ENCODE results near the gene NRP2.

DNA sequence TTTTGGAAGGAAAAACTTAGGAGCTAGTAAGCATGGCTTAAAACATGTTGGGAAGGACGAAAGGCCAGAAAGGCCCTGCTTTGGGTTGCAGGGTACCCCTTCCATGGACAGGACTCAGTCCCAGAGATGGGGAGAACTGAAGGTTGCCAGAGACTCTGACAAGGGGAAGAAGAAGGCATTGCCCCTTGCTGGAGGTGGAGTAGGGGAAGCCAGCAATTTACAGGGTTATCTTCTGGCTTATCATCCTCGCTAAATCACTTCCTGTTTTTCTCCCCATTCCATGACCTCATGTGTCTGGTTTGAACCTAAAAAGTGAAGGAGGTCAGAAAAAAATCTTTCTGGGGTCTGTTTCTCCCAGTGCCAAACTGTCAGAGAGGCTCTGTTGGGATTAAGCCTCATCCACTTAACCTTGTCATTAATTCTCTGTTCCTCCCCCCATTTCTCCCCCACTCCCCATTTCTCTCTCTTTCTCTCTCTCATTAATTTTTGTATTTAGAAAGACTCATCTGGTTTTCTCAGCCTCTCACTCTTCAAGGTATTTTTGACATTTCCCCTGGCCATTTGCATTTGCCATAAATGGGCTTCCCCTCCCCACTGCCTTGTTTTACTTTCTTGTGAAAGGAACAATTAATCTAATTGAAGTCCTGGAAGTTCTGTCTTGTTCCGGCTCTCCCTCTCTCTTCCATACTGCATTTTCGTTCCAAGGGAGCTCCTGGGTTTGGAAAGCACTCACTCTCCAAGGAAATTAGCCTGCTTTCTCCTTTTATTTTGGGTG, 17.4 kb downstream of the NRP2 start:
- TF ChIP-seq, protein P1, sequence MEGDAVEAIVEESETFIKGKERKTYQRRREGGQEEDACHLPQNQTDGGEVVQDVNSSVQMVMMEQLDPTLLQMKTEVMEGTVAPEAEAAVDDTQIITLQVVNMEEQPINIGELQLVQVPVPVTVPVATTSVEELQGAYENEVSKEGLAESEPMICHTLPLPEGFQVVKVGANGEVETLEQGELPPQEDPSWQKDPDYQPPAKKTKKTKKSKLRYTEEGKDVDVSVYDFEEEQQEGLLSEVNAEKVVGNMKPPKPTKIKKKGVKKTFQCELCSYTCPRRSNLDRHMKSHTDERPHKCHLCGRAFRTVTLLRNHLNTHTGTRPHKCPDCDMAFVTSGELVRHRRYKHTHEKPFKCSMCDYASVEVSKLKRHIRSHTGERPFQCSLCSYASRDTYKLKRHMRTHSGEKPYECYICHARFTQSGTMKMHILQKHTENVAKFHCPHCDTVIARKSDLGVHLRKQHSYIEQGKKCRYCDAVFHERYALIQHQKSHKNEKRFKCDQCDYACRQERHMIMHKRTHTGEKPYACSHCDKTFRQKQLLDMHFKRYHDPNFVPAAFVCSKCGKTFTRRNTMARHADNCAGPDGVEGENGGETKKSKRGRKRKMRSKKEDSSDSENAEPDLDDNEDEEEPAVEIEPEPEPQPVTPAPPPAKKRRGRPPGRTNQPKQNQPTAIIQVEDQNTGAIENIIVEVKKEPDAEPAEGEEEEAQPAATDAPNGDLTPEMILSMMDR (conservative IDR thresholded peaks at IDR 0.05; ENCODE audit: low read length): no peak
- TF ChIP-seq EZH2phosphoT487 (IDR thresholded peaks at IDR 0.05; ENCODE audit: borderline replicate concordance): no peak
